T-helper 1 cell treated with Interleukin-12 subunit alpha and Interleukin-12 subunit beta and Interleukin-4 antibody, amounts not matched to agents 30 μg/mL and 1 μg/mL, for 36 hours (primary cell): Measurements from ENCODE around the gene DBR1.

Experiments
- H3K27ac Mint-ChIP-seq: one replicate; pipeline ENCODE4 v1.8.0; 2021; ENCODE audit warnings: mild to moderate bottlenecking, mixed read lengths
- H3K27me3 Mint-ChIP-seq: one replicate; pipeline ENCODE4 v1.8.0; 2021; ENCODE audit warnings: low read depth, mixed read lengths
- H3K36me3 Mint-ChIP-seq: one replicate; pipeline ENCODE4 v1.8.0; 2021; ENCODE audit warnings: low read depth, mixed read lengths
- H3K4me1 Mint-ChIP-seq: one replicate; pipeline ENCODE4 v1.8.0; 2021; ENCODE audit warnings: low read depth, mixed read lengths
- H3K4me3 Mint-ChIP-seq: one replicate; pipeline ENCODE4 v1.8.0; 2021; ENCODE audit warnings: mild to moderate bottlenecking, moderate library complexity, mixed read lengths
- H3K9me3 Mint-ChIP-seq: one replicate; pipeline ENCODE4 v1.8.0; 2021; ENCODE audit warnings: mixed read lengths

The DBR1 gene

GRCh38 chr3:138197524-138197923, 22.8 kb upstream of the DBR1 start:
- H3K9me3 Mint-ChIP-seq: no peaks in the 10 kb centered on the region
- H3K27ac Mint-ChIP-seq: no peak overlapping the region
- H3K27me3 Mint-ChIP-seq: no peaks in the 10 kb centered on the region
- peaks cover 12% of the 10 kb centered on the region for H3K4me1 Mint-ChIP-seq
- peaks cover 8% of the 10 kb centered on the region for H3K36me3 Mint-ChIP-seq
- no peak overlapping the region for H3K4me3 Mint-ChIP-seq

DNA sequence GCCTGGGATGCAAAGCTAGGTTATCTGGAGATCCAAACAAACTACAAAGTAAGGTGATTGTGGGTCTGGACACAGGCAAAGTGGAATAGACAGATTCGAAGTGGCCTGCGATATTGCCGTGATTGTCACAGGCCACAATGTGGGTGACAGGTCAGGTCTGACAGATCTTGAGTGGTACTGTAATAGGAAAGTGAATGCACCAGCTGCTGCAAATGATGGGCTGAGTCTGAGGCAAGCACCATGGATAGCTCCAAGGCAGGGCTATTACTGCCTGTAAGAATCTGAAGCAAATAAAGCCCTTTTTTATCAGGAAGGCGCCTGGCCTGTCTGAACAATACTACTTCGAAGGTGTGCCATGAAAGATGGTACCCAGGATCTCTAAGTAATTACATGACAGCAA, 22.3 kb upstream of the DBR1 start:
- Mint-ChIP-seq H3K27ac (no peak overlapping the region), H3K4me3 (no peak overlapping the region), H3K4me1 (peaks cover 12% of the 10 kb centered on the region), H3K36me3 (peaks cover 8% of the 10 kb centered on the region), H3K9me3 (no peaks in the 10 kb centered on the region), H3K27me3 (no peaks in the 10 kb centered on the region)

- peaks cover 18% of the 10 kb centered on the region for H3K4me1 Mint-ChIP-seq
- H3K4me3 Mint-ChIP-seq: no peak overlapping the region
- no peak overlapping the region for H3K27ac Mint-ChIP-seq
- H3K9me3 Mint-ChIP-seq: no peaks in the 10 kb centered on the region
- peaks cover 13% of the 10 kb centered on the region for H3K36me3 Mint-ChIP-seq
- no peaks in the 10 kb centered on the region for H3K27me3 Mint-ChIP-seq
Observed at GRCh38 chr3:138196023-138196422, 21.3 kb upstream of the DBR1 start.

DNA sequence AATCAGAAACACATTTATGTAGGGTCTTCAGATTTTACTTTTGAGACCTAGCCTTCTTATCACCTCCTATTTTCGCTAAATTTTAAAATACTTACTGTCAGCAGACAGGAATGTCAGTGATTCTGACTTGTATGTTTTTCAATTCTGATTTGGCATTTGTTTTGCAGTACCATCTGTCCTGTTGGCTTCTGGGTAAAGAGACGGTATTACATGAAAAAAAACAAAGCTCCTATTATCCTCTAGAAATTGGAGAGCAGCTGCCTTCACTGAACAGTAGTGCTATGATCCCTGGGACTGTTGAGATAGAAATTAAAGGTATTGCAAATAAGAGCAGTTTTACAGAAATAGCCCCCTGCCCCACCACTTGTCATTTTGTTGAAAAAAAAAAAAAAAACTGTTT, 20.8 kb upstream of the DBR1 start:
- Mint-ChIP-seq H3K9me3 (no peaks in the 10 kb centered on the region), H3K36me3 (peaks cover 13% of the 10 kb centered on the region), H3K4me1 (peaks cover 21% of the 10 kb centered on the region), H3K27ac (no peak overlapping the region), H3K4me3 (no peak overlapping the region), H3K27me3 (no peaks in the 10 kb centered on the region)

DNA sequence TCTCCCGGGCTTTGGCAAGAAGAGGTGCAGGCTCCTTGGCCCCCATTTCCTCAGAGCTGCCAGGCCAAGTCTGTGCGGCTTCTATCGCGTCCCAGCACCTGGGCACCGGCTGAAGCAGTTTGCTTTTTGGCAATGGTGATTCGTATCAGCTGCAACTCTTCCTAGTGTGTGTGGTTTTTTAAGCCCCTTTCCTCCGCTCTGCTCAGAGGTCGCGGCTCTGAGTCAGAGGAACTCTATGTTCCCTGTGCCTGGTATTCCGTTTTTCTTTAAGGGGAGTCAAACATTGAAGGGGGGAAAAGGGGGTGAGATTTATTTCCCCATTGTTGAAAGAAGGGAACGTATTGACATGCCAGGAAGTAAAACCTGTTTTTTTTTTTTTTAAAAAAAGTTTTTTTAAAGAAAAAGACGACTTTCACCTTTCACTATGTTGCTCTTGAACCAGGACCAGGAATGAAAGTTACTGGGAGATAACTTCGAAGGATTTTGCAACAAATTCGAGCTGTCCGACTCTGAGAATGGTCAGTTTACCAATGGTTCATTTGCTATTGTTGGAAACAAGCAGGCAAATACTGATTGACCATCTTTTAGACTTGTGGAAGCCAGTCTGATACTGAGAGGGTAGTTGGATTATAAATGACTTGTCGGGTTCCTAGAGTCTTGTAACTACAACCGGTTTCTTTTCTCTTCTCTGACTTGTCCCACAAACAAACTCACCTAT, 13.5 kb upstream of the DBR1 start:
- Mint-ChIP-seq H3K4me1 (peaks cover 31% of the 10 kb centered on the region), H3K36me3 (peaks cover 11% of the 10 kb centered on the region), H3K27me3 (peaks cover 7% of the 10 kb centered on the region), H3K27ac (peak overlapping the region; percentile 95), H3K9me3 (no peaks in the 10 kb centered on the region), H3K4me3 (peak overlapping the region; percentile 94)

- H3K36me3 Mint-ChIP-seq: peaks cover 11% of the 10 kb centered on the region
- peaks cover 31% of the 10 kb centered on the region for H3K4me1 Mint-ChIP-seq
- peak within 1 kb of the TSS; percentile 95 for H3K27ac Mint-ChIP-seq
- peaks cover 7% of the 10 kb centered on the region for H3K27me3 Mint-ChIP-seq
- no peaks in the 10 kb centered on the region for H3K9me3 Mint-ChIP-seq
- H3K4me3 Mint-ChIP-seq: peak within 1 kb of the TSS; percentile 94
Observed at GRCh38 chr3:138187296-138188012, 12.7 kb upstream of the DBR1 start, which contains the start of gene ARMC8. TSS of gene ARMC8 (plus strand) at chr3:138187301. CDS start at chr3:138187555, 254 bp downstream.

- H3K27me3 Mint-ChIP-seq: peaks cover 7% of the 10 kb centered on the region
- H3K4me3 Mint-ChIP-seq: peak overlapping the region; percentile 94
- H3K9me3 Mint-ChIP-seq: no peaks in the 10 kb centered on the region
- H3K36me3 Mint-ChIP-seq: peaks cover 11% of the 10 kb centered on the region
- peak overlapping the region; percentile 95 for H3K27ac Mint-ChIP-seq
- H3K4me1 Mint-ChIP-seq: peaks cover 31% of the 10 kb centered on the region
Observed at GRCh38 chr3:138186803-138187295, 12.1 kb upstream of the DBR1 start.

- Mint-ChIP-seq H3K4me1 (peaks cover 26% of the 10 kb centered on the region), H3K9me3 (no peaks in the 10 kb centered on the region), H3K4me3 (peak overlapping the region; percentile 94), H3K36me3 (peaks cover 6% of the 10 kb centered on the region), H3K27me3 (peaks cover 7% of the 10 kb centered on the region), H3K27ac (peak overlapping the region; percentile 55)
Observed at GRCh38 chr3:138186221-138186620, 11.5 kb upstream of the DBR1 start.

GRCh38 chr3:138184994-138185393, 10.3 kb upstream of the DBR1 start:
- no peak overlapping the region for H3K27ac Mint-ChIP-seq
- H3K36me3 Mint-ChIP-seq: peaks cover 6% of the 10 kb centered on the region
- no peak overlapping the region for H3K4me3 Mint-ChIP-seq
- peaks cover 7% of the 10 kb centered on the region for H3K27me3 Mint-ChIP-seq
- H3K9me3 Mint-ChIP-seq: no peaks in the 10 kb centered on the region
- H3K4me1 Mint-ChIP-seq: peaks cover 22% of the 10 kb centered on the region

DNA sequence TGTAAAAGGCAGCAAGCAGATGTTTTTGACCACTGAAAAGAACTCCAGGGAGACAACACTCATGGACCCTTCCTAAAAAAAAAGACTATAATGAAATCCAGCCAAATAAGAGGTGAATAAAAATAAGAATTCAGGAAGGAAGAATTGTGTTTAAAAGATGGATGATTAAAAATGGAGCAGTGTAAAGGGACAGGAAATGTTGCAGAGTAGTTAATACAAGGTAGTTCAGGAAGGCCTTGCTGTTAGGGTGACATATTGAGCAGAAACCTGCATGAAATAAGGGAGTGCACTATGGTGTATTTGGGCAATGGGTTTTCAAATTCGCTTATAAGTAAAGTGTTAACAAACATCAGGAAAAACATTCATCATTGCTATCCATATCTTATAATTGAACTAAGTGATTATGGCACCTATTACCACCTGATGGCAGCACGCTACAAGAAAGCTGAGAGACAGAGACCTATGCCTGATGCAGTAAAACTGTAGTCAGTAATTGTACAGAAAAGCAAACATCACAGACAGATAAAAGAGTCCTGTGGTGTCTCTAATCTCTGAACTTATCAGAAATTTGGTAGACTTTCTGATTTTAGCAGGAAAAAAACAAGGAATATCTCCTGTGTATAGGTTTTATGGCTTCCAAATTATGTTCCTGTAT, 5.8 kb upstream of the DBR1 start:
- Mint-ChIP-seq H3K27ac (no peak overlapping the region), H3K9me3 (no peaks in the 10 kb centered on the region), H3K4me1 (no peaks in the 10 kb centered on the region), H3K4me3 (no peak overlapping the region), H3K27me3 (peaks cover 6% of the 10 kb centered on the region), H3K36me3 (no peaks in the 10 kb centered on the region)

DNA sequence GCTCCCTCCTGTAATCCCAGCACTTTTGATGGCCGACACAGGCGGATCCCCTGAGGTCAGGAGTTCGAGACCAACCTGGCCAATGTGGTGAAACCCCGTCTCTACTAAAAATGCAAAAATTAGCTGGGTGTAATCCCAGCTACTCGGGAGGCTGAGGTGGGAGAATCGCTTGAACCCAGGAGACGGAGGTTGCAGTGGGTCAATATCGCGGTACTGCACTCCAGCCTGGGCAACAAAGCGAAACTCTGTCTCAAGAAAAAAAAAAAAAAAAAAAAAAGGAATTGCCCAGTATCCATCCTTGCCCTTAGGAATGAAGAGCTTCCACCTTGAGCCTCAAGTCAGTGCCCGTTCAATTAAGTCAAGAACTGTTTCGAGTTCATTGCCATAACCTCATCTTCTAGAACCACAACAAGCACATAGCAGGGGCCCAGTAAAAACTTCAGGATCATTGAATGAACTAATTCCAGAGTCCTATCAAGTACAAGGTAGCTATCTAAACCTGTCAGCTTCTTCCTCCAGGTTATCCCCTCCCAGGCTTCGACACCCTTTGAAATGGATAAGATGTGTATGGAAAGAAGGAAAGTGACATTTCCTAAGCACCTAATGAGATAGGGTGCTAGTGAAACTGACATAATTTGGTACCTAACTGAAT, 826 bp downstream of the DBR1 start:
- Mint-ChIP-seq H3K4me3 (peak overlapping the region; percentile 95), H3K9me3 (no peaks in the 10 kb centered on the region), H3K27me3 (no peaks in the 10 kb centered on the region), H3K27ac (peak overlapping the region; percentile 94), H3K36me3 (peaks cover 18% of the 10 kb centered on the region), H3K4me1 (peaks cover 29% of the 10 kb centered on the region)

DNA sequence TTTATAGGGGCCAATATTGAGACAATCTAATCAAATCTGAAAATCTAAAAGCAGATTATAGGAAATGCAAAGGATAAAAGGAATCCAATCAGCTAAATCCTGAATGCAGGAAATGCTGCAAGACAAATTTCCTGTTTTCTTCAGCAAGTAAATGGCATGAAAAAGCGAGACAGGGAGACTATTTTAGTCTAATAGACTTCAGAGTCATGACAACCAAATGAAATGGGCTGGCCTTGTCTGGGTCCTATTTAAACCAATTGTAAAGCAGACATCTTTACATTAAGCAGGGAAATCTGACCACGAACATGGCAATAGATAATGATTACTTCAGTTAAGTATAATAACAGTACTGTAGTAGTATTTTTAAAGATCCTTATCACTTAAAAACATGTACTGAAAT, 2.1 kb downstream of the DBR1 start:
- H3K9me3 Mint-ChIP-seq: no peaks in the 10 kb centered on the region
- H3K36me3 Mint-ChIP-seq: peaks cover 23% of the 10 kb centered on the region
- peak overlapping the region; percentile 26 for H3K27ac Mint-ChIP-seq
- H3K27me3 Mint-ChIP-seq: no peaks in the 10 kb centered on the region
- peaks cover 29% of the 10 kb centered on the region for H3K4me1 Mint-ChIP-seq
- H3K4me3 Mint-ChIP-seq: peak overlapping the region; percentile 50

DNA sequence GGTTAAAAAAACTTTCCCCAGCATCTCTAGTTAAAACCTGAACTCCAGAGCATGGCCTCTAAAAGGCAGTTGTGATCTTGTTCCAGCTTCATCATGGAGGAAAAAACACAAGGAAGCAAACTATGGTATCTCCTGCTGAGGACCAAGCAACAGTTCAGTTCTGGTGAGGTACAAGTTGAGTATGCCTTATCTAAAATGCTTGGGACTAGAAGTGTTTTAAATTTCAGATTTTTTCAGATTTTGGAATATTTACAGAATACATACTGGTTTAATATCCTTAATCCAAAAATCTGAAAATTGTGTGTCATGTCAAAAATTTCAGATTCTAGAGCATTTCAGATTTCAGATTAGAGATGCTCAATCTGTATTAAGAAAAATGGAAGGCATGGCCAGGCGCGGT, 9.7 kb downstream of the DBR1 start:
- H3K36me3 Mint-ChIP-seq: peaks cover 40% of the 10 kb centered on the region
- H3K27me3 Mint-ChIP-seq: no peaks in the 10 kb centered on the region
- no peak overlapping the region for H3K4me3 Mint-ChIP-seq
- no peak overlapping the region for H3K27ac Mint-ChIP-seq
- peaks cover 4% of the 10 kb centered on the region for H3K4me1 Mint-ChIP-seq
- H3K9me3 Mint-ChIP-seq: no peaks in the 10 kb centered on the region

- no peak overlapping the region for H3K4me3 Mint-ChIP-seq
- no peak overlapping the region for H3K27ac Mint-ChIP-seq
- H3K4me1 Mint-ChIP-seq: no peaks in the 10 kb centered on the region
- peaks cover 14% of the 10 kb centered on the region for H3K9me3 Mint-ChIP-seq
- H3K36me3 Mint-ChIP-seq: peaks cover 10% of the 10 kb centered on the region
- H3K27me3 Mint-ChIP-seq: peaks cover 4% of the 10 kb centered on the region
Observed at GRCh38 chr3:138157743-138158142, 17.0 kb downstream of the DBR1 start.
